Measurements from ENCODE around the gene LAMTOR1.

The LAMTOR1 gene

DNA sequence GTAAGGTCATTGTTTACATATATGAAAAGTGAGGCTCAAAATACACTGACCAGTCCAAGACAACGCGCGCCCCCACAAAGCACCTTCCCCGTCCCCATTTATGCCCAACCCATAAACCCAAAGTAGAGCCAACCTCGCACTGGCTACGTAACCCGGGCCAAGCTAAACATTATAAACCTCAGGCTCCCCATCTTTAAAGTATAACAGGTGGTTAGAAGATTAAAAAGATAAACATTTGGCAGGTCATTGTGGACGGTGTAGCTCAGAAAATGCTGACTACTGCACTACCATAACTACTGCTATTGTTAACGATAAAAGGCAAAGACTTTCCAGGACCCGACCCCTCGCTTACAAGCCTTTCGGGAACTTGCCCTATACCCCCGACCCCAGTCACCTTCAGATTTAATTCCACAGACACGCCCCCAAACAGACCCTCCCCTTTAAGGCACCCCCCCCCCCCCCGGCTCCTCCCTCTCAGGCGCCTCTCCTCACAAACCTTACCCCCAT lies 23.2 kb downstream of the LAMTOR1 start:
- TF ChIP-seq, protein P1, sequence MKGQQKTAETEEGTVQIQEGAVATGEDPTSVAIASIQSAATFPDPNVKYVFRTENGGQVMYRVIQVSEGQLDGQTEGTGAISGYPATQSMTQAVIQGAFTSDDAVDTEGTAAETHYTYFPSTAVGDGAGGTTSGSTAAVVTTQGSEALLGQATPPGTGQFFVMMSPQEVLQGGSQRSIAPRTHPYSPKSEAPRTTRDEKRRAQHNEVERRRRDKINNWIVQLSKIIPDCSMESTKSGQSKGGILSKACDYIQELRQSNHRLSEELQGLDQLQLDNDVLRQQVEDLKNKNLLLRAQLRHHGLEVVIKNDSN (IDR thresholded peaks at IDR 0.05): no peak
- TF ChIP-seq TCF12 (IDR thresholded peaks at IDR 0.05; ENCODE audit: low read depth) (no peak), FOXM1 (IDR thresholded peaks at IDR 0.05; ENCODE audit: borderline replicate concordance, low read depth) (no peak), ZBTB7A (IDR thresholded peaks at IDR 0.05; ENCODE audit: low read depth) (no peak), EP300 (IDR thresholded peaks at IDR 0.05; ENCODE audit: borderline replicate concordance) (no peak), TEAD4 (IDR thresholded peaks at IDR 0.05) (no peak)

DNA sequence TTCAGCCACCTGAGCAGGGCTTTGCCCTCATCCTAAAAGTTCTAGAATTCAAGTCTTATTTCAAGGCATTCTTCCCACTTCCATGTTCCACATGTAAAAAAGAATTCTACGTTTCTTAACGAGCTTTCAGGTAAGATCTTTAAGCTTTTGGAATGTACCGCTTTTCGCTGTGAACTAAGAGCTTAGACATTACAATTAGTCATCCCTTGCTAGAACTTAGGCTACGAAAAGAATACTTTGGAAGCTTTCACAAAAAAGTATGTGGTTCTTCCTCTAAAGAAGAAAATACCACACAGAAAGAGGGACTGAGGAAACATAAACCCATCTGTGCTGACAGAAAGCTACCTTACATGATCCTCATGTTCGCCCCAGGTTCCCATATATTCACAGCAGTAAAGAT lies 24.6 kb downstream of the LAMTOR1 start:
- TF ChIP-seq EGR1 (IDR thresholded peaks at IDR 0.05) (no peak), YY1 (IDR thresholded peaks at IDR 0.05; ENCODE audit: low read depth) (no peak), NFIC (IDR thresholded peaks at IDR 0.05) (no peak), EP300 (IDR thresholded peaks at IDR 0.05; ENCODE audit: borderline replicate concordance) (no peak), TEAD4 (IDR thresholded peaks at IDR 0.05) (no peak), TAF1 (IDR thresholded peaks at IDR 0.05; ENCODE audit: low read depth) (no peak), TCF12 (IDR thresholded peaks at IDR 0.05; ENCODE audit: low read depth) (no peak), RAD21 (IDR thresholded peaks at IDR 0.05; ENCODE audit: low read depth) (no peak), CREB1 (IDR thresholded peaks at IDR 0.05; ENCODE audit: low read depth) (no peak), CEBPB (IDR thresholded peaks at IDR 0.05) (no peak), ZBTB7A (IDR thresholded peaks at IDR 0.05; ENCODE audit: low read depth) (no peak)
- TF ChIP-seq, protein P2, sequence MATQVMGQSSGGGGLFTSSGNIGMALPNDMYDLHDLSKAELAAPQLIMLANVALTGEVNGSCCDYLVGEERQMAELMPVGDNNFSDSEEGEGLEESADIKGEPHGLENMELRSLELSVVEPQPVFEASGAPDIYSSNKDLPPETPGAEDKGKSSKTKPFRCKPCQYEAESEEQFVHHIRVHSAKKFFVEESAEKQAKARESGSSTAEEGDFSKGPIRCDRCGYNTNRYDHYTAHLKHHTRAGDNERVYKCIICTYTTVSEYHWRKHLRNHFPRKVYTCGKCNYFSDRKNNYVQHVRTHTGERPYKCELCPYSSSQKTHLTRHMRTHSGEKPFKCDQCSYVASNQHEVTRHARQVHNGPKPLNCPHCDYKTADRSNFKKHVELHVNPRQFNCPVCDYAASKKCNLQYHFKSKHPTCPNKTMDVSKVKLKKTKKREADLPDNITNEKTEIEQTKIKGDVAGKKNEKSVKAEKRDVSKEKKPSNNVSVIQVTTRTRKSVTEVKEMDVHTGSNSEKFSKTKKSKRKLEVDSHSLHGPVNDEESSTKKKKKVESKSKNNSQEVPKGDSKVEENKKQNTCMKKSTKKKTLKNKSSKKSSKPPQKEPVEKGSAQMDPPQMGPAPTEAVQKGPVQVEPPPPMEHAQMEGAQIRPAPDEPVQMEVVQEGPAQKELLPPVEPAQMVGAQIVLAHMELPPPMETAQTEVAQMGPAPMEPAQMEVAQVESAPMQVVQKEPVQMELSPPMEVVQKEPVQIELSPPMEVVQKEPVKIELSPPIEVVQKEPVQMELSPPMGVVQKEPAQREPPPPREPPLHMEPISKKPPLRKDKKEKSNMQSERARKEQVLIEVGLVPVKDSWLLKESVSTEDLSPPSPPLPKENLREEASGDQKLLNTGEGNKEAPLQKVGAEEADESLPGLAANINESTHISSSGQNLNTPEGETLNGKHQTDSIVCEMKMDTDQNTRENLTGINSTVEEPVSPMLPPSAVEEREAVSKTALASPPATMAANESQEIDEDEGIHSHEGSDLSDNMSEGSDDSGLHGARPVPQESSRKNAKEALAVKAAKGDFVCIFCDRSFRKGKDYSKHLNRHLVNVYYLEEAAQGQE (IDR thresholded peaks at IDR 0.05; ENCODE audit: low read depth): no peak
- TF ChIP-seq, protein P1 (IDR thresholded peaks at IDR 0.05): no peak
- TF ChIP-seq, protein P3, sequence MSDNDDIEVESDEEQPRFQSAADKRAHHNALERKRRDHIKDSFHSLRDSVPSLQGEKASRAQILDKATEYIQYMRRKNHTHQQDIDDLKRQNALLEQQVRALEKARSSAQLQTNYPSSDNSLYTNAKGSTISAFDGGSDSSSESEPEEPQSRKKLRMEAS (IDR thresholded peaks at IDR 0.05): no peak

DNA sequence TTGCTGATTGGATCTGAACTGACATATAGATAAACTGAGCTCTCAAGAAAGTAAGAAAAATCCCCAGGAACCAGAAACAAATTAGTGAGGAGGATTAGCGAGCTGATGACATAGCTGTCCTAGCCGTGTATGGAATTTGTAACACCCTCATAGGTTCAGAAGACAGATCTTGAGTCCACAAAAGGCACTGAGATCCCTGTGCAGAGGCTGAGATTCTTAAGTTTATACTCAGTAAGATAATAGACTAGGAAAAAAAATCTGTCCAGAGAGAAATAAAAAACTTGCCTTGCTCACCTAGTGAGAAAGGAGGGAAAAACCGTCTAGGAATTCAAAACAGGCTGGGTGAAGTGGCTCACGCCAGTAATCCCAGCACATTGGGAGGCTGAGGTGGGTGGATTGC lies 27.3 kb downstream of the LAMTOR1 start:
- TF ChIP-seq CREB1 (IDR thresholded peaks at IDR 0.05; ENCODE audit: low read depth) (no peak), ZBTB7A (IDR thresholded peaks at IDR 0.05; ENCODE audit: low read depth) (no peak), YY1 (IDR thresholded peaks at IDR 0.05; ENCODE audit: low read depth) (no peak), FOXM1 (IDR thresholded peaks at IDR 0.05; ENCODE audit: borderline replicate concordance, low read depth) (no peak), TCF12 (IDR thresholded peaks at IDR 0.05; ENCODE audit: low read depth) (no peak), TEAD4 (IDR thresholded peaks at IDR 0.05) (no peak), EP300 (IDR thresholded peaks at IDR 0.05; ENCODE audit: borderline replicate concordance) (no peak), RAD21 (IDR thresholded peaks at IDR 0.05; ENCODE audit: low read depth) (no peak), CEBPB (IDR thresholded peaks at IDR 0.05) (no peak)

DNA sequence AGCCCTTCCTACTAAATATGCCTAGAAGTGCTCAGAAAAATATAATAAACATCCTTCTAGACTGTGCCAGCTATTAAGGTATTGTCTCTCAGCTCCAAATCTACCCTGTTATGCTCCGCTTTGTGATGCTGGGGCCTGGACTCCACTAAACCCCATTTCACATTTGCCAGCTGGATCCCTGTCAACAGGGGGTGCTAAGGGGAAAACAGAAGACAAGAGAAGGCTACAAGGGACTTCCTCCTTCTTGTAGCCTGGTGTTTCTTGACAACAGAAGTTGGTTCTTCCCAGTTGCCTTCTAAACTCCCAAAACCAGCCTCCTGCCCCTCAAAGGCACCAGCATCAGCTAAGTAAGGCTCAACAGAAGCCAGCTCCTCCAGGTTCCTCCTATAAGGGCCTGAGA lies 28.0 kb downstream of the LAMTOR1 start:
- TF ChIP-seq EP300 (IDR thresholded peaks at IDR 0.05; ENCODE audit: borderline replicate concordance) (no peak), CEBPB (IDR thresholded peaks at IDR 0.05) (no peak), ZBTB7A (IDR thresholded peaks at IDR 0.05; ENCODE audit: low read depth) (no peak), NFIC (IDR thresholded peaks at IDR 0.05) (no peak), YY1 (IDR thresholded peaks at IDR 0.05; ENCODE audit: low read depth) (no peak), RAD21 (IDR thresholded peaks at IDR 0.05; ENCODE audit: low read depth) (no peak), TCF12 (IDR thresholded peaks at IDR 0.05; ENCODE audit: low read depth) (no peak), EGR1 (IDR thresholded peaks at IDR 0.05) (no peak), TEAD4 (IDR thresholded peaks at IDR 0.05) (no peak), CREB1 (IDR thresholded peaks at IDR 0.05; ENCODE audit: low read depth) (no peak), TAF1 (IDR thresholded peaks at IDR 0.05; ENCODE audit: low read depth) (no peak), FOXM1 (IDR thresholded peaks at IDR 0.05; ENCODE audit: borderline replicate concordance, low read depth) (no peak)
- TF ChIP-seq, protein P2 (IDR thresholded peaks at IDR 0.05; ENCODE audit: low read depth): no peak
- TF ChIP-seq, protein P3 (IDR thresholded peaks at IDR 0.05): no peak
- TF ChIP-seq, protein P1 (IDR thresholded peaks at IDR 0.05): no peak

DNA sequence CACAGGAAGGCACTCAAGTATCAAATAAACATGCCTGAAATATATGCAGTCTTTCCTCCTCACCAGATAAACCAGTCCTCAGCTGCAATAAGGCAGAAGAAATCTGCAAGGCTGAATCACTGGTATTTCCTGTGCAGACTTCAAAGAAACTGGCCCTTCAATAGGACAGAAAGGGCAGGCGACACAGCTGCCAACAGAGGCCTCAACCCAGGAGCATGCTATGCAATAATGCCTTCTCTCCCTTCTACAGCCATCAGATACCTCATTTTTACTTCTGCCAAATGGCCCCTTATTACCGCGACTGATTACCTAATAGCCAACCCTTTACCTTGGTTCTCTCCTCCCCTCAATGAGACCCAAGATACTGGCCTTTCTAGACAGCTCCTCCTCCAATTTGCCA lies 30.7 kb downstream of the LAMTOR1 start:
- TF ChIP-seq NFIC (IDR thresholded peaks at IDR 0.05): no peak
- TF ChIP-seq, protein P3 (IDR thresholded peaks at IDR 0.05): peak; percentile 28; the same call in 1 of the 2 replicates
- no peak; the same call in 1 of the 2 replicates for TF ChIP-seq RAD21 (IDR thresholded peaks at IDR 0.05; ENCODE audit: low read depth)
- no peak for TF ChIP-seq ZBTB7A (IDR thresholded peaks at IDR 0.05; ENCODE audit: low read depth)
- TF ChIP-seq, protein P2 (IDR thresholded peaks at IDR 0.05; ENCODE audit: low read depth): no peak
- TF ChIP-seq CREB1 (IDR thresholded peaks at IDR 0.05; ENCODE audit: low read depth): no peak
- TF ChIP-seq FOXM1 (IDR thresholded peaks at IDR 0.05; ENCODE audit: borderline replicate concordance, low read depth): no peak
- peak; percentile 21; the same call in 1 of the 2 replicates for TF ChIP-seq EP300 (IDR thresholded peaks at IDR 0.05; ENCODE audit: borderline replicate concordance)
- TF ChIP-seq CEBPB (IDR thresholded peaks at IDR 0.05): peak; percentile 27; the same call in 1 of the 2 replicates
- TF ChIP-seq, protein P1 (IDR thresholded peaks at IDR 0.05): no peak
- no peak; the same call in 1 of the 2 replicates for TF ChIP-seq TEAD4 (IDR thresholded peaks at IDR 0.05)
- TF ChIP-seq TAF1 (IDR thresholded peaks at IDR 0.05; ENCODE audit: low read depth): no peak
- no peak for TF ChIP-seq EGR1 (IDR thresholded peaks at IDR 0.05)
- no peak for TF ChIP-seq YY1 (IDR thresholded peaks at IDR 0.05; ENCODE audit: low read depth)
- TF ChIP-seq TCF12 (IDR thresholded peaks at IDR 0.05; ENCODE audit: low read depth): no peak
